ENCODE data around the gene GPC5. TPM values are rescaled to one million over a fixed set of nuclear protein-coding genes. Genes with fewer than 3 reads are reported as not detected.

GPC5 gene
- total and polyA plus RNA-seq, 2 donors (not counting 3 experiments of a cell fraction or from before 2014, with no cell fraction given) = 0.59 to 0.97 TPM

DNA sequence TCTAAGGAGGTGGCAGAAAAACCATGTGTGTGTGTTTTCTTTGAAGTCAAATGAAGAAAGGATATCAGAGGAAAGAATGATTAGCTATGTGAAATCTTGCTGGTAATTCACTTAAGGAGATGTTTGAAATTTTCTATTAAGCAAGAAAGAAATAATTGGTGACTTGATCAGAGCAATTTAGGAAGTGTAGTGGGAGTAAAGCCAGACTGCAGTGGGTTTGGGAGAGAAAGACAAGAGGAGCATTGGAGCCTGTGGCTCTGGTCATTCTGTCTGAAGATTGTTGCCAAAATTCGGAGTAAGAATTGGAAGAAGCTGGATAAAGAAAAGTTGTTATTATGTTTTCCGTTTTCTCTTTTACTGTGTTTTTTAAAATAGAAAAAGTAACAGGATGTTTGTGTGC, 640.5 kb downstream of the GPC5 start:
- H3K4me1 ChIP-seq (ENCODE audit: control insufficient read depth, extremely low read depth, insufficient read depth, low read length) = no peaks in the 10 kb centered on the region
- no TSS peak for BruUV-seq (replicated peaks)
- POLR2A ChIA-PET = no interaction called here
- dilution Hi-C loops (cut with MboI; ENCODE audit: extremely low pct_ligation_motif_present, low sequenced_read_pairs) (no loop called here), intact Hi-C loops (cut with micrococcal nuclease) (no loop called here)
- FAIRE-seq (no peak), DNase-seq (ENCODE audit: low read depth, low spot score) (no peak)
- no peak overlapping the region for H3K4me3 ChIP-seq (replicated peaks in 1 of 3; ENCODE audit: insufficient read depth in 1 of 3, low read depth in 1 of 3, low read length in 3 of 3)
- no peaks in the 10 kb centered on the region for H3K27me3 ChIP-seq (ENCODE audit: control insufficient read depth in 2 of 2, insufficient read depth in 2 of 2, low read length in 2 of 2)
- no peak overlapping the region for H3K4me2 ChIP-seq (ENCODE audit: insufficient read depth, low read length)
- no peaks in the 10 kb centered on the region for H3K36me3 ChIP-seq (ENCODE audit: control insufficient read depth in 2 of 2, extremely low read depth in 1 of 2, insufficient read depth in 2 of 2, low read length in 2 of 2)
- H3K9ac ChIP-seq (replicated peaks; ENCODE audit: extremely low read depth, insufficient read depth, low read length) = no peak overlapping the region
- no peaks in the 10 kb centered on the region for H3K9me1 ChIP-seq (replicated peaks; ENCODE audit: control insufficient read depth, extremely low read depth, insufficient read depth, low read length)
- no peaks in the 10 kb centered on the region for H3K79me2 ChIP-seq (ENCODE audit: control insufficient read depth, insufficient read depth, low read length)
- no peak overlapping the region for H2AFZ ChIP-seq (ENCODE audit: low read depth, low read length)
- no peak for TF ChIP-seq EZH2 (IDR thresholded peaks at IDR 0.05; ENCODE audit: borderline replicate concordance, low read depth, low read length, severe bottlenecking)
- no peak for TF ChIP-seq POLR2AphosphoS5 (IDR thresholded peaks at IDR 0.05; ENCODE audit: insufficient read depth, low read depth, low read length)
- no peak for TF ChIP-seq POLR2A (IDR thresholded peaks at IDR 0.05; ENCODE audit: low read depth, low read length)
- H3K9me3 ChIP-seq (replicated peaks; ENCODE audit: control insufficient read depth, insufficient read depth, low read length) = no peaks in the 10 kb centered on the region
- H3K27ac ChIP-seq (ENCODE audit: insufficient read depth, low read depth, low read length) = no peak overlapping the region
- no peaks in the 10 kb centered on the region for H4K20me1 ChIP-seq (replicated peaks; ENCODE audit: control insufficient read depth, extremely low read depth, insufficient read depth, low read length)
- CTCF ChIA-PET = no interaction called here

DNA sequence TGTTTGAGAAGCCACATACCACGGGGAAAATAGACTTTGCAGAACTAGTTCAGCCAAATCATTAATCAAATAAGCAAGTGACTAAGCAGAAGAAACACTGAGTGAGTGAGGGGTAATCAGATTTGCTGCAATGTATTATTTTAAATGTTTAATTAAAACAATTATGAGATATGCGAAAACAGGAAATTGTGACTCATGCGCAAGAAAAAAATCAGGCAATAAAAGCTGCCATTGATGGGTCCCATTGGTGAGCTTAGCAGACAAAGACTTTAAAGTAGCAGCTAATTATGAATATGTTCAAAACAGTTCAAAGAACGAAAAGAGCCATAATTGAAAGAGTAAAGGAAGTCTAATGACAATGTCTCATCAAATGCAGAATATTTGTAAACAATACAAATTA, 644.1 kb downstream of the GPC5 start:
- Histone ChIP-seq H3K79me2 (ENCODE audit: control insufficient read depth, insufficient read depth, low read length) (no peaks in the 10 kb centered on the region), H3K4me3 (replicated peaks in 1 of 3; ENCODE audit: insufficient read depth in 1 of 3, low read depth in 1 of 3, low read length in 3 of 3) (no peak overlapping the region), H3K9me1 (replicated peaks; ENCODE audit: control insufficient read depth, extremely low read depth, insufficient read depth, low read length) (no peaks in the 10 kb centered on the region), H3K9me3 (replicated peaks; ENCODE audit: control insufficient read depth, insufficient read depth, low read length) (no peaks in the 10 kb centered on the region), H3K36me3 (ENCODE audit: control insufficient read depth in 2 of 2, extremely low read depth in 1 of 2, insufficient read depth in 2 of 2, low read length in 2 of 2) (no peaks in the 10 kb centered on the region), H3K27me3 (ENCODE audit: control insufficient read depth in 2 of 2, insufficient read depth in 2 of 2, low read length in 2 of 2) (no peaks in the 10 kb centered on the region), H3K27ac (ENCODE audit: insufficient read depth, low read depth, low read length) (no peak overlapping the region), H2AFZ (ENCODE audit: low read depth, low read length) (no peak overlapping the region), H4K20me1 (replicated peaks; ENCODE audit: control insufficient read depth, extremely low read depth, insufficient read depth, low read length) (no peaks in the 10 kb centered on the region), H3K9ac (replicated peaks; ENCODE audit: extremely low read depth, insufficient read depth, low read length) (no peak overlapping the region), H3K4me1 (ENCODE audit: control insufficient read depth, extremely low read depth, insufficient read depth, low read length) (no peaks in the 10 kb centered on the region), H3K4me2 (ENCODE audit: insufficient read depth, low read length) (no peak overlapping the region)
- TF ChIP-seq POLR2AphosphoS5 (IDR thresholded peaks at IDR 0.05; ENCODE audit: insufficient read depth, low read depth, low read length) (no peak), MYC (IDR thresholded peaks at IDR 0.05; ENCODE audit: low read depth, low read length) (no peak), POLR2A (IDR thresholded peaks at IDR 0.05; ENCODE audit: low read depth, low read length) (no peak), GATA2 (IDR thresholded peaks at IDR 0.05; ENCODE audit: insufficient read depth, insufficient read length, low read depth, low read length) (no peak), FOS (IDR thresholded peaks at IDR 0.05; ENCODE audit: borderline replicate concordance, insufficient read depth, low read length) (no peak), JUN (IDR thresholded peaks at IDR 0.05; ENCODE audit: borderline replicate concordance, insufficient read depth, insufficient read length, low read depth) (no peak), CTCF (IDR thresholded peaks at IDR 0.05; ENCODE audit: extremely low read depth in 1 of 2, insufficient read depth in 1 of 2, low read depth in 1 of 2, low read length in 2 of 2) (no peak), EZH2 (IDR thresholded peaks at IDR 0.05; ENCODE audit: borderline replicate concordance, low read depth, low read length, severe bottlenecking) (no peak)
- TF ChIP-seq, protein P1, sequence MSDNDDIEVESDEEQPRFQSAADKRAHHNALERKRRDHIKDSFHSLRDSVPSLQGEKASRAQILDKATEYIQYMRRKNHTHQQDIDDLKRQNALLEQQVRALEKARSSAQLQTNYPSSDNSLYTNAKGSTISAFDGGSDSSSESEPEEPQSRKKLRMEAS (IDR thresholded peaks at IDR 0.05; ENCODE audit: insufficient read depth, insufficient read length) = no peak
- intact Hi-C loops (cut with micrococcal nuclease) (no loop called here), dilution Hi-C loops (cut with MboI; ENCODE audit: extremely low pct_ligation_motif_present, low sequenced_read_pairs) (no loop called here)
- BruUV-seq (replicated peaks) = no TSS peak
- ChIA-PET CTCF (no interaction called here), POLR2A (no interaction called here)
- no peak for FAIRE-seq
- DNase-seq (ENCODE audit: low read depth, low spot score) = no peak

All from endothelial cell of umbilical vein (primary cell).